Measurements from ENCODE around the gene SLC25A33. TPM values are rescaled to one million over a fixed set of nuclear protein-coding genes. Genes with fewer than 3 reads are reported as not detected.

SLC25A33 gene
- total RNA-seq, 1 donor from 2014 or later, result 12.5 TPM

GRCh38 chr1:9630331-9631111 lies 91.3 kb downstream of the SLC25A33 start:
- intact Hi-C loops (cut with micrococcal nuclease), result loop anchor here (1.0 kb wide), 1 partner anchor 14 kb away; no protein-coding TSS in a partner anchor

DNA sequence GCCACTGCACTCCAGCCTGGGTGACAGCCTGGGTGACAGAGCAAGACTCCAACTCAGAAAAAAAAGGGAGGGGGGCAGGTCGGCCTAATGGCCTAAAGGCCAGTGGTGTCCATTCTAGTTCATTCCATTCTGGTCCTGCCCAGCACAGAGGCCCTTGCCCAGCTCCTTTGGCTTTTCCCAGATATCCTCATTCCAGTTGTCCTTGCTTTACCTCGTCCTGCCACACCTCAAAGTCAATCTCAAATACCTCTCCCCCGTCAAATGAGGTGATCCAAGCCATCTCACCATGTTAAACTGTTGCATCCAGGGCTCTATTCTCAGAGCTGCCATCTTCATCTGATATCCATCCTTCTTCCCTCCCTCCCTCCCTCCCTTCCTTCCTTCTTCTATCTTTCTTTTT lies 92.3 kb downstream of the SLC25A33 start:
- Mint-ChIP-seq H3K4me1 (ENCODE audit: low read depth) (peaks cover 65% of the 10 kb centered on the region), H3K4me3 (peak overlapping the region; percentile 94)

More at GRCh38 chr1:9630331-9631111, 91.3 kb downstream of the SLC25A33 start:
- Mint-ChIP-seq H3K4me1 (ENCODE audit: low read depth) (peaks cover 71% of the 10 kb centered on the region), H3K27ac (peak overlapping the region; percentile 94), H3K36me3 (ENCODE audit: low read depth) (peaks cover 42% of the 10 kb centered on the region), H3K9me3 (no peaks in the 10 kb centered on the region), H3K27me3 (ENCODE audit: insufficient read depth) (peaks cover 4% of the 10 kb centered on the region), H3K4me3 (peak overlapping the region; percentile 94)
- peak; percentile 9 for DNase-seq (ENCODE audit: low spot score)

GRCh38 chr1:9633493-9633892 lies 94.2 kb downstream of the SLC25A33 start:
- H3K27ac Mint-ChIP-seq, result no peak overlapping the region
- peaks cover 57% of the 10 kb centered on the region for H3K4me1 Mint-ChIP-seq (ENCODE audit: low read depth)
- peaks cover 63% of the 10 kb centered on the region for H3K36me3 Mint-ChIP-seq (ENCODE audit: low read depth)
- H3K27me3 Mint-ChIP-seq (ENCODE audit: insufficient read depth), result peaks cover 2% of the 10 kb centered on the region
- peaks cover 5% of the 10 kb centered on the region for H3K9me3 Mint-ChIP-seq
- DNase-seq (ENCODE audit: low spot score), result no peak
- intact Hi-C loops (cut with micrococcal nuclease), result no loop called here
- H3K4me3 Mint-ChIP-seq, result peak overlapping the region; percentile 22

More for the DNA sequence above, 92.3 kb downstream of the SLC25A33 start:
- peaks cover 3% of the 10 kb centered on the region for H3K27me3 Mint-ChIP-seq (ENCODE audit: insufficient read depth)
- H3K9me3 Mint-ChIP-seq, result no peaks in the 10 kb centered on the region
- intact Hi-C loops (cut with micrococcal nuclease), result no loop called here
- H3K27ac Mint-ChIP-seq, result no peak overlapping the region
- DNase-seq (ENCODE audit: low spot score), result no peak
- peaks cover 51% of the 10 kb centered on the region for H3K36me3 Mint-ChIP-seq (ENCODE audit: low read depth)

DNA sequence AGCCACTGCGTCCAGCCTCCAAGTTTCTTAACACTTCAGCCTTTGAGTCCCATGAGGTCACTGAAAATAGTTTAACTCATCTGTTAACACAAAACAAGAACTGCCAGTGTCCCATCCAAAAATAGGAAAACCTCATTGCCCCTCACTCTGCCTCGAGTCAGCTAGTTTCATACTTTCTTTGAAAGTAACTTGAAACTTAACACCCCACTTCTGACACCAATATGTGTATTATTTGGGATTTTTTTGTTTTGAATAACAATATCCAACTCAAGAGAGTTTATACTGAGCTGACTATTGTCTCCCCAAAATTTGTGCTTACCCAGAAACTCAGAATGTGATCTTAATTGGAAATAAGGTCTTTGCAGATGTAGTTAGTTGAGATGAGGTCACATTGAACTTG lies 95.3 kb downstream of the SLC25A33 start:
- H3K27me3 Mint-ChIP-seq (ENCODE audit: insufficient read depth), result no peaks in the 10 kb centered on the region
- H3K27ac Mint-ChIP-seq, result no peak overlapping the region
- H3K4me1 Mint-ChIP-seq (ENCODE audit: low read depth), result peaks cover 55% of the 10 kb centered on the region
- intact Hi-C loops (cut with micrococcal nuclease), result no loop called here
- H3K9me3 Mint-ChIP-seq, result peaks cover 5% of the 10 kb centered on the region
- H3K4me3 Mint-ChIP-seq, result peak overlapping the region; percentile 19
- H3K36me3 Mint-ChIP-seq (ENCODE audit: low read depth), result peaks cover 67% of the 10 kb centered on the region
- no peak for DNase-seq (ENCODE audit: low spot score)

Other genes with a start within 250 kb of the SLC25A33 start
- gene SPSB1, start 246.6 kb upstream of the SLC25A33 start, total RNA-seq, result 8.9 and 10.0 TPM in 2 replicates
- gene TMEM201, start 49.4 kb downstream of the SLC25A33 start, total RNA-seq, result 36.7 and 38.7 TPM in 2 replicates
- gene PIK3CD, start 112.3 kb downstream of the SLC25A33 start, total RNA-seq, result 287 and 291 TPM in 2 replicates

All from activated T-helper 1 cell treated with anti-CD3 and anti-CD28 coated beads, Interleukin-12 subunit alpha, Interleukin-12 subunit beta, Interleukin-2, Interleukin-4 antibody, amounts not matched to agents 30 ng/mL and 10 ng/mL and 1 ng/mL, durations not matched to agents 14 hours and 24 hours and 36 hours (primary cell).